Measurements from ENCODE around the gene SEMA7A.
"Not testable (repeated sequence)": the region's sequence is repeated elsewhere in the genome, so short reads cannot be mapped to it uniquely, and the experiment has no call there.

The SEMA7A gene

DNA sequence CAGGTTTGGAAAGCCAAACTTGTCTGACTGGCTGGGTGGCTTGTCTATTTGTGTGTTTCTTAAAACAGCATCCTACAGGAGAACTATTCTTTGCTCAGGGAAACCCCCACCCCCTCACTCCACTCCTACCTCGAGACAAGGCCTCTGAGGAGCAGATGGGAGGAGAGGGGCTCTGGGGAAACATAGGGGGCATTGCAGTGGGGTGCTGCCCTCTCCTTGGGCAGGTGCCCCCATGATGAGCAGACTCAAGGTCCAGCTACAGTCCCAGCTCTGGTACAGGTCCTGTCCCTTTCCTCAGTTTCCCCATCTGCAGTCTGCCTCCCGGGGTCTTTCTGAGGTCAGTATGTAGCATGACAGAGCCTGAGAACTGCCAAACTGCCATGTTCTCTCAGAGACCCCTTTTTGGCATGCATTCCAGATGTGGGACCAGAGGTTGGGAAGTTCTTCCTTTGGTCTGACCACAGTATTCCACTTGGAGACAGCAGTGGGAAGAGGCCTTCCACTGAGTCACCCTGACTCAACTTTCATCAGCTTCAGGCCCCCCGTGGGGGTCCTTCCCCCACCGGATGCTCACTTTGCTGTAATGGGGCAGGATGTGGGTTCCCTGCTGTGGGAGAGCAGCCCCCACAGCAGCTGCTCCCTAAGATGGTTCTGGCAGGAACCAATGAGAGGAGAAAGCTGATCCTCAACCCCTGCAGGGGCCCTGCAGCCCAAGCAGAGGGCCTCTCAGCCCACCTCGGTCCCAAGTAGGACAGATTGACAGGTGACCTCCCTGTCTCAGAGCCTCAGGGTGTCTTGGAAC is 34.0 kb downstream of the SEMA7A start:
- DNase-seq, result no peak

DNA sequence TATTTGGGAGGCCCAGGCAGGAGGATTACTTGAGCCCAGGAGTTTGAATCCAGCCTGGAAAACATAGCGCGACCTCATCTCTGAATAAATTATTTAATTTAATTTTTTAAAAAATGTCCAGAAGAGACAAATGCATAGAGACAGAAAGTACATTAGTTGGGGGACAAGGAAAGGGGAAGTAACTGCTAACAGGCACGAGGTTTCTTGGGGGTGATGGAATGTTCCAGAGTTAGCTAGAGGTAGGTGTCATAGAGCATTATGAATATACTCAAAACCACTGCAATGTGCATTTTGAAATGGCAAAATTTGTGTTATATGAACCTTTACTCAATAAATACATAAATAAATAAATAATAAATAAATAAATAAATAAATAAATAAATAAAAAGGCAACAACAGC is 34.7 kb downstream of the SEMA7A start:
- no peak for DNase-seq

DNA sequence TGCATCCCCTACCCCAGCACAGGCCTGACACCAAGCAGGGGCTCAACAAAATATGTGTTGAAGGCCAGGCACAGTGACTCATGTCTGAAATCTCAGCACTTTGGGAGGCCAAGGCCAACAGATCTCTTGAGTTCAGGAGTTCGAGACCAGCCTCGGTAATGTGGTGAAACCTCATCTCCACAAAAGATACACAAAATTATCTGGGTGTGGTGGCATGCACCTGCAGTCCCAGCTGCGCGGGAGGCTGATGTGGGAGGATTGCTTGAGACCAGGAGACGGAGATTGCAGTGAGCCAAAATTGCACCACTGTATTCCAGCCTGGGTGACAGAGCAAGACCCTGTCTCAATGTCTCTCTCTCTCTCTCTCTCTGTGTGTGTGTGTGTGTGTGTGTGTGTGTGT is 35.6 kb downstream of the SEMA7A start:
- no peak for DNase-seq

DNA sequence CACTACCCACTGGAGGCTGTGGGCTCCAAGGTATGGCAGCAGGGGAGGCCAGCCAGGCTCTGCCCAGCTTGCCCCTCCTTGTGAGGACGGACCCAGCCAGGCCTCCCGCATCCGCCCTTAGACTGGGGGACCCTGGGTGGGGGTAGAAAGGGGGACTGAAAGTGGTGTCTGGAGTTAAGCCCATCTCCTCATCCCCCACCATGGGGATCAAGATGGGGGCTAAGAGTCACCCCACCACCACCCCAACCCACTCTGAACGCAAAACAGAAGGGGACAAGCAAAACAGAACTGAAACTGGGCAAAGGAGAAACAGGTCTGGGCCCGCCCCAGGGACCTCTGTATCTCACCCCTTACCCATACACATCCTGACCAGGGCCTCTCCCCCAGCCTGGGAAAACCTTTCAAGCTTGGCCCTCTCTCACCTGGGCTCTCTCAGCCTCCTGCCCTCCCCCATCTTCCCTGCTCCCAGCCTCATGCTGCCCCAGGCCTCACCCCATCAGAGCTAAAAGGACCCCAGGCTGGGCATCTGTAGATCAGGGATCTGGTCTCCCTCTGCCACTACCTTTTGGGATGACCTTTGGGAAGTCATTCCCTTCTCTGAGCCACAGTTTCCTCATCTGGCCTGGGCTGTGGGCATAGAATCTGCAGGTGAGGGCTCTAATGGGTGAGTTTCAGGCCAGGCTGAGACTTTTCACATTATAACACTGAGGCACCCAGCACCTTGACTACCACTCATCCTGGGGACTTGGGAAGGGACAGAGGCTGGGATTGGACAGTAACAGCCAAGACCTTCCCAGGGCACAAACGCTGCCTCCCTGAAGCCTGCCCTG is 36.3 kb downstream of the SEMA7A start:
- no peak for DNase-seq

DNA sequence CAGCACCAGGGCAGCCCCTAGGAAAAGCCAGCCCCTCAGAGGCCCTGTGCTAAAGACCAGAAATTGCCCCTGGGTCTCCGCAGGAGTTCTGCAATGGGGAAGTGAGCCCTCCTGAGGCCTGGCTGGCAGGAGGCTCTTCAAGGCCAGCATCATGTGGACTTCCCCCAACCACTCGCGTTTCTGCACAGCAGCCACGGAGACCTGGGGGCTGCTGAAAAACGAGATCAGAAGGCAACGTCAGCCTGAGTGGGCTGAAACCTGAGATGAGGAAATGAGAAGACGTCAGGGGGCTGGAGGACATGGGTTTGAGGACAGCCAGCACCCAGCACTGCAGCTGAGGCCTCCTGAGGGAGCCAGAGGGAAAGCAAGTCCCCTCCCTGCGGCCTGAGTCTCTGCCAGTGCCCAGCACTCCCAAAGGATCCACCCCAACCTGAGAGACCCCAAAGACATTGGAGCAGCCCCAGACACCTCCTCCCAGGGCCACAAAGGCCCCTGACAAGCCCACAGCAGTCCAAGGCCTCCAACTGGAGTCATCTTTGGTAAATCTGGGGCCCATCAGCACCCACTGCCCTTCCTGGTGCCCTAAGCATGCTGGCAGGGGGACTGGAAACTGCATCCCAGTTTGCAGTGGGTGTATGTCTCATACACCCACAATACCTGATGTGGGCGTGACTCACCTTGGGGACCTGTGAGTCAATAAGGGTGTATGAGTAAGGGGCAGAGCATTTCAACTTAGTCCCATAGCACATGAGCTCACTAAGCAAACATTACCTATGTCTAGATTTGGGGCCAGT is 37.1 kb downstream of the SEMA7A start:
- no peak for DNase-seq

DNA sequence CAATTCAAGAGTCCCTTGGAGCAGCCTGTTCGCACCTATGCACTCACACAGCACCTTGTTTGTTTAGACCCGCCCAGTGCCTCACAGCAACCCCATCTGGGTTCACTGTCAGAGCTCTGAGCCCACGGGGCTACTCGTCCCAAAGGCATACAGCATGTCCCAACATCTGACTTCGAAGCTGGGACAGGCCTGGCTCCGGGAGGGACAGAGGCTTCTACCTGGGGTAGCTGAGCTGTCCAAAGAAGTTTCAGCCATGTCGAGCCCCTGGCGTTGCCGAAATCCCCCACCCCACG is 37.7 kb downstream of the SEMA7A start:
- DNase-seq, result no peak

DNA sequence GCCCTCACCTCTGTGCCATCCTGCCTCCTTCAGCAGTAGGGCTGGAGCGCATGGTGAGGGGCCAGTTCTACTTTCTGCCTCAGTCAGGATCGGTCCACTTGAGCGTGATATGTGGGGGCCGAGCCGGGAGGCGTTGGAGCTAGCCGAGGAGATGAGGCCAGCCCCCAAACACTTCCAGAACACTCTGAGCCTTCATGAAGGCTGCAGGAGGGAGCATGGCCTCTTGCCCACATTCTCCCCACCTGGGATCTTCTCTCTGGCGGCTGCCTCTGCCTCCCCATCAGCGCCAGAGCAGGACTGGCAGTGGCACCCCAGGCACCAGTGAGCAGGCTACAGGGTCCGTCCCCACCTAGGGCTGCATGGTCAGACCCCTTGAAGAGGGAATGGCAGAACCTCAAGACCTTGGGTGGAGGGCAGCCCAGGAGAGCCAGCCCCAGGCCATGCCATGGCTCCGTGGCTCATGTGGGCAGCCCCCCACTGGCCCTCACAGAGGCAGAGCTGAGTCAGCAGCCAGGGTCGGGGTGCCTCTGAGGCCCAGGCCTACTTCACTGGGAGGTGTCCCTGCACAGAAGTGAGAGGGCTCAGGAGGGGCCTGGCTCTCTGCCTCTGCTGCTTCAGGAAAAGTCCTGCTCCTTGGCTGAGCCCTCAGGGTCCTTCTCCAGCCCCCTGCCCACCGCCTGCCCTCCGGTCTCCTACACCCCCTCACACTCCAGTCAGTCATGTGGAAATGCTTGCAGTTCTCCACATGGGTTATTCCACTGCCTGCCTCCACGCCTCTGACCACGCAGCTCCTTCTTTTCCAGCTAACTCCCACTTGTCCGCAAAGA is 38.2 kb downstream of the SEMA7A start:
- DNase-seq, result no peak

DNA sequence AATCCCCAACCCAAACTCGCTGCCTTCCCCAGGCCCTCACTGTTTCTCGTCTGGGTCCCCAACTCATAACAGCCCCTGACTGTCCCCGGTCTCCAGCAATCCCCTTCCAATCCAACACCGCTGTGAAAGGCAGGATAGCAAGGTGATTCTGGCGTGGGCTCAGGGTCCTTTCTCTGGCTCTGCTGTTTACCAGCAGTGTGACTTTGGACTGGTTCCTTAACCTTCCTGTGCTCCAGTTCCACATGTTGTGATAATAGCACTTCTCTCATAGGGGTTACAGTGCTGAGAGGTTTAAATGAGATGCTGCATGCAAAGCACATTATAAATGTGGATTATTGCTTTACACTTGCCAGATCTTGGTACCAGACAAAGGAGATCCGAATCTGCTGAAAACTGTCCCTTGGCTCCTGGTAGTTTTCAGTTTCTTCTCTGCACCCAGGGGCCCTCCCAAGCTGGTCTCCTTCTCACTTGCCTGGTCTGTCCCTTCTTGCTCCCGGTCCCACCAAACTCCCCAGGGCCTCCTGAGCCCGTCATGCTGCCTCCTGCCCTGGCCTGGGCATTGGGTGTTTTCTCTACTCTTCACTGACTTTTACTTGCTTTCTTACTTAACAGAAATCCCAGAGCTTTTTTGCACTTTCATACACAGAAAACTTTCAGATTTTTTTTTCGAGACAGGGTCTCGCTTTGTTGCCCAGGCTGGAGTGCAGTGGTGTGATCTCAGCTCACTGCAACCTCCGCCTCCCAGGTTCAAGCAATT is 39.5 kb downstream of the SEMA7A start:
- no peak for DNase-seq

DNA sequence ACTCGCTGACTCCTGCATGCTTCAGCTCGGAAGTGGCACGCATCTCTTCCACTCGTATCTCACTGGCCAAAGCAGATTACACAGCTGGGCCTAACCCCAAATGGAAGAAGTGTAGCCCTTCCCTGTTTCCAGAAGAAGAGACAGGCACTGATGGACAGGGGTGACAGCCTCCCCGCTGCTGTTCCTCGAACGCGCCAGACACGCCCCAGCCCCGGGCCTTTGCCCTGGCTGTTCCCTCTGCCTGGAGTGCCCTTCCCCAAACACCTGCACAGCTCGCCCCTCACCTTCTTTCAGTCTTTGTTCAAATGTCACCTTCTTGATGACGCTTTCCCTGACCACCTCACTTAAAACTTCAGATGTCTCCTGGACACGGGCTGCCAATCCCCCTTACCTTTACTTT is 40.3 kb downstream of the SEMA7A start:
- DNase-seq, result no peak

DNA sequence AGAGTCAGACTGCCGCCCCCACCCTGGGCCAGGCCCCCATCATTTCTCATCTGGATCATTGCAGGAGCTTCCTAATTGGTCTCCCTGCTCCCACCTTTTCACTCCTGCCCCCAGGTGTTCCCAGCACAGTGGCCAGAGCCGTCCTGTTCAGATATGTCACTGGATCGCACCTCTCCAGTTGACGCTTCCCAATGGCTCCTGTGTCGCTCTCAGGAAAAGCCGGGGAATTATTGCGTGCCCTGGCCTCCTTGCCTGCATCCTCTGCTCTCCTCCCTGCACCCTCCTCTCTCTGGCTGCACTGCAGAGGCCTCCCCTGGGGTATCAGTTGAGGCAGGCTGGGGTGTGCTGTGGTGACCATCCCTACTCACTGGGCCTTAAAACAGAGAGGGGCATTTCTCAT is 40.9 kb downstream of the SEMA7A start:
- no peak for DNase-seq

DNA sequence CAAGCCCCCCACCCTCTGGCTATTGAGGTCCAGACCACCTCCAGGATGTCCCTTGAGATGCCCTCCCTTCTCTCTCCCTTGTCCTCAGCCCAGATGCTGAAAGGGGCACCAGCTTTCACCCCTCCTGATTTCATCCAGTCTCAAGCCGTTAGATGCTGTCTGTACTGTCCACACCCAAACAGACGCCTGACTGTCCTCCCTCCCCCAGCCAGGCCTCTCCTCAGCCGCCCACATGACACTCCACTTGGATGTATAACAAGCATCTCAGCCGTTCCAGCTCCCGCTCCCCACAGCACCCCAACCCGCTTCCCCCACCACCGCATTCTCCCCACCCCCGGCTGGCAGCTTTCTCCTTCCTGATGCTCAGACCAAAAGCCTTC is 41.3 kb downstream of the SEMA7A start:
- DNase-seq, result no peak

DNA sequence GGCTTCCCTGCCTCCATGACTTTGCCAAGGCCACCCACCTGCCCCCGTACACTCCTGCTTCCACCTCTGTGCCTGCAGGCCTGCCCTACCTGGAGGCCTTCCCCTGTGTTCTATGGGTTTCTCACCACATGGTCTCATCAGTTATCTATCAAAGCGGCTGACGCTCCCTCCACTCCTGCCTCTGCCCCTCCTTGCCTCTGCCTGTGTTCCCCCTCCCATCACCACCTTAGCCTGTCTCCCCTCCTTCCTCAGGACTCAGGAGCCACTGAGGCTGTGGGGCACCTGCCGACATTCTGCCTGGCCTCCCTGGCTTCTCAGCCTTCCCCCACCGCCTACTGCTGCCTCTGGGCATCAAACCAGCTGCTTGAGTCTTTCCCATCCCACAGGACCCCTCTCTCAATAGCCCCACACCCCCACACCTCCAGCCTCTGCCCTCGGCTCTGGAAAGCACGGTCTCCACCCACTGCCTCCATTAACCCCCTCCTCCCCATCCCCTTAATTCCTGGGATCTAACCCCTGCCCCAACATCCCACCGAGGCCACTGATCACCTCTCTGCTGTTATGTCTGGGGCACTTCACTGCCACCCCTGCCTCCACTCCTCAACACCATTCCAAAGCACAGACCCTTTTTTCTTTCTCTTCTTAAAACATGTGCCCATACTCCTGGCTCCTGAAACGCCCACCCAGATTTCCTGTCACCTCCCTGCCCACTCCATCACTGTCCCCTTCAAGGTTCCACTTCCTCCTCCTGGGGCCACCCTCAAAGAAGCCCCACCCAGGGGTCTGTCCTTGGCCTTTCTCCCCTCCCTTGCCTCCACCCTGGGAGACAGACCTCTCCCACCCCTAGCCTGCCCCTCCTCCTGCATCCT is 41.9 kb downstream of the SEMA7A start:
- DNase-seq, result no peak

DNA sequence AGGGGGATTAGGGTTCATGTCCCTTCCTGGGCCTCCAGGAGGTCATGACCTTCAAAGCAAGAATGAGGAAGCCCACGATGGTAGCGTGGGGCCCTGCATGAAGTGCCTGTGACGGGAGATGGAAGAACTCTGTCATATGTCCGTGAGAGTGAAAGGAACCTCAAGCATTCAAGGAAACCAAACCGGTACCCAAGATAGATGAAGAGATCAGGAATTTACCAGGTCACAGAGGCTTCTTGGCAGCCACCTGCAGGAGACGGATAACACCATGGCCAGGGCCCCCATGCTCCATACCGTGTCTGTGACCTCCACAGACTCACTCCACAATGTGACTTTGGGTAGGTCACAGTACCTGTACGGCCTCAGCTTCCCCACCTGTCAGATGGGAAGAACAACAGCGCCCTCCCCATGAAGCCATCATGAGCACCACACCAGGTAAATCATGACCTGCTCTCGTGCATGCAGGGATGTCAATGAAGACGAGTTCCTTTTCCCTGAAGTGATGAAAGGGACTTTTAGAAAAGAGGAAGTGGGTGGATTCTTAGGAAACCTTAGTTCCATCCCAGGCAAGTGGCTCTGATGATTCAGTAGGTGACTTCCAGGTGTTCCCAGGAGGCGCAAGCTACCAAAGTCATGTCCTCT is 43.0 kb downstream of the SEMA7A start:
- DNase-seq, result no peak

DNA sequence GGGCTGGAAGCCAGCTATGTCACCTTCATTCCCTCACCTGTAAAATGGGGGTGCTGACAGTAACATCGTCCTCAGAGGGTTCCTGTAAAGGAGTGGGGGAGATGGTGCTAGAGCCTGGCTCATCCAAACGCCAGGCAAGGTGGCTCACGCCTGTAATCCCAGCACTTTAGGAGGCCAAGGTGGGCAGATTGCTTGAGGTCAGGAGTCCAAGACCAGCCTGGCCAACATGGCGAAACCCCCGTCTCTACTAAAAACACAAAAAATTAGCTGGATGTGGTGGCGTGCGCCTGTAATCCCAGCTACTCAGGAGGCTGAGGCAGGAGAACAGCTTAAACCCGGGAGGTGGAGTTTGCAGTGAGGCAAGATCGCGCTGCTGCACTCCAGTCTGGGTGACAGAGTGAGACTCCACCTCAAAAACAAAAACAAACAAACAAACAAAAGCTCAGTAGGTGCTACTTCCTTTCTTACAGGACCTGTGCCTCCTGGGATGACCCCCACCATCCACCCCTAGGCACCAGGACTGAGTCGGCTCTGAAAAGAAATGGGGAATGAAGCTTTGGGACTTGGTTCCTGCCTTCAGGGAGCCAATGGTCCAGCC is 43.6 kb downstream of the SEMA7A start:
- DNase-seq, result not testable (repeated sequence)

DNA sequence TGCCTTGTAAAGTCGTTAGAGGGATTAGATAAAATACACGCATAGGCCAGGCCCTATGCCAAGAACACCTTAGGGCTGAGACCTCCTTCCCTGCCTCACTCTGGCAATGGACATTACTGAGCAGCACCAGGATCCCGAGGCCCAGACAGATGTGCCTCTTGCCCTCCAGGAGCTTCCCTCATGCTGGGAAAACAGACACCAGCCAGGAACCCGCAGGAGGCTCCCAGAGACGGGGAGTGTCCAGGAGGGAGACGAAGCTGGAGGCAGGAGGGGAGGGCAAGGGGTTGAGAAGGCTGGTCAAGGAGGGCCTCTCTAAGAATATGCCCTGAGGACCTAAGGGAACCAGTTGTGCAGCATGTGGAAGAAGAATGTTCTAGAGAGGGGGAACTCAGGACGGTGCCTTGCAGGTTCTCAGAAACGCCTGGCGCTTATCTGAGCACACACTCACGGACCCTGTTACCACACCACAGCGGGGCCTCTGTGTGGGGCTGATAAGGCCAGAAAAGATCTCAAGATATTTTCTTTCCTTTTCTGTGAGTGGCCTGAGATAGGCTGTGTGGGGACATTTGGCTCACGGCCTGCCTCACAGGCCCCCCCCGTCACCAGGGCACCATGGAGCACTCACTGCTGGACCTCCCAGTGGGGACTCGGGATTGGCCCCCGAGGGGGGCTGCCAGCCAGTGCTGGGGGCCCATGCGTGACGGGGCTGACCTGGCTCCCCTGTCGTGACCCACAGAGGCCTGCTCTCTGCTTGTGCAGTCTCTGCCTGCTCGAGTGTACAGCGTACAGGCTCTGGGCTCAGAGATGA is 44.3 kb downstream of the SEMA7A start:
- DNase-seq, result no peak

DNA sequence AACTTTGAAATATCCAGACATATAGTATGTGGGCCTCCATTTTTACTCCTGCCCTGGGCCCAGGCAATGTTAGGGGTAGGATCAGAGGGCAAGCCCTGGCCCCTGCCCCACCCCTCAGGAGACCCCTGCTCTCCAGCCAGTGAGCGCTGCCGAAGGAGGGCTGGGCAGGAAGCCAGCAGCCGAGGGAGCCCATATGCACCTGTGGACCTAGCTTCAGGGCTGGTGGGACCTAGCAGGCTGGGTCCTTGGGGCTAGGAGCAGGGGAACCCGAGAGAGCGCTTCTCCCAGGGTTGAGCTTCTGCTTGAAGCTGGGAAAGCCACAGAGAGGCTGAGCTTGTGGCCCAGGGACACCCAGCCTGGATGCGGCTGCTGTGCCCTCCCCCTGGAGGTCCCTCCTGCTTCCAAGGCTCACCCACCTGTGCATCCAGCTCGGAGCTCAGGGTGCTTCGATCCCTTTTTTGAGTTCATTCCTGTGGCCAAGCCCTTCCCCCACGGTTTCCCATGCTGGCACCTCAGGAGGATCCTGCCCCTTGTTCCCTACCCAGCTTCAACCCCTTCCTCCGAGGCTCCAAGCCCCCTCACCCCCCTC is 45.3 kb downstream of the SEMA7A start:
- DNase-seq, result no peak

DNA sequence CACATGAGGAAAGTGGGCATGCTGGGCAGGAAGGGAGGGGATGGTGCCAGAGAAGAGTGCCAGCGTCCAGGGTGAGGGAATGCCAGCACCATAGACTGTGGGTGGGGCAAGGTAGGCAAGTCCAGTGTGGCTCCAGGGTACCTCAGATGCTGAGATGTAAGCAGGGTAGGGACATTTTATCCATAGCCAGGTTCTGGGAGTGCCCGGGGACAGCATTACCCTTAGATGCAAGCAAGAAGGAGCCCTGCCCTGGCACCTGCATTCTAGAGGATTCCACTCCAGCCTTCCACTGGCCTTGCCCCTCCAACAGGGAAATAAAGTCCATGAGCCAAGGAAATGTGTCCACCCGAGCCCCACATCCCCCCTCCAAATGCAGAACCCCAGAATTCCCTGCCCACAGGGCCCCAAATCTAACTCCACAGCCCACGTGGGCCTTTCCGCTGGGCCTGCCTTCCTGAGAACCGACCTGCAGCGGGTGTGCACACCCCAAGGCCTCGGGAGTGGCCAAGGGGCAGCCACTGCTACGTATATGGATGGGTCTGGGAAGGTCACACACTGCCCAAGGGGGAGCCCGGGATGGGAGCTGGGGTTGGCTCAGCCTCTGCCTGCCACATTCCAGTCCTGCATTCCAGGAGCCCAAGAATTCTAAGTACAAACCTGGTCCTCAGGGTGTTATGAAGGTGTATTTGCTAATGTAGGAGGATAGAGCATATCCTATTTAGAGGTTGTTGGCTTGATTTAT is 46.0 kb downstream of the SEMA7A start:
- DNase-seq, result no peak

DNA sequence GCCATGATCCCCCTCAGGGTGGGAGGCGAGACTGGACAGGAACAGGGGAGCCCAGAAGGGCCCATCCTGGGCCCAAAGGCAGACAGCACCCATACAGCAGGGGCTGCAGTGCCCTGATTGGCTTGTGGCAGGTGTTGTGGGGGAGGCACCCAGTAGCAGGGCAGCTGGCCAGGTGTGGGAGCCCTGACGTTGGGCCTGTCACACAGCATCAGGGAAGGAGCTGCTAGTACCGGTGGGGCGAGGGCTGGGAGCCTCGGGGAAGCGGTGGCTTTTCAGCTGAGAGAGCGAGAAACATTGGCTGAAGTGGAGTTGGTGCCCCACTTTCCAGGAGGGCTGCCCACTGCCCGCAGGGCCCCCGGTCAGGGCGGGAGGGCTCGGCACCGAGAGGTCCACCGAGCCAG is 46.6 kb downstream of the SEMA7A start:
- DNase-seq, result no peak
